NT2/D1 (cell line): ENCODE results near the gene BMPR1A.
"Not testable (repeated sequence)": the region's sequence is repeated elsewhere in the genome, so short reads cannot be mapped to it uniquely, and the experiment has no call there.

Experiments
- DNase-seq: peaks from one replicate; pipeline ENCODE4 v3.0.0-alpha.2; 2011; ENCODE audit warnings: low read depth, low spot score
- H3K27me3 ChIP-seq: 2 replicates; pipeline ENCODE4 v1.6.0; 2011; ENCODE audit warnings: mild to moderate bottlenecking; ENCODE audit not compliant: insufficient read length, insufficient read depth
- H3K36me3 ChIP-seq: 2 replicates; pipeline ENCODE4 v1.6.1; 2011; ENCODE audit warnings: mild to moderate bottlenecking, low read length, mixed read lengths; ENCODE audit not compliant: insufficient read depth, insufficient read length
- H3K4me1 ChIP-seq: 2 replicates; pipeline ENCODE4 v1.5.1; 2011; ENCODE audit not compliant: insufficient read depth, insufficient read length
- H3K4me3 ChIP-seq: 2 replicates; pipeline ENCODE4 v1.5.1; 2011; ENCODE audit warnings: low read depth; ENCODE audit not compliant: insufficient read length
- H3K9ac ChIP-seq: 2 replicates; pipeline ENCODE4 v1.6.0; 2011; ENCODE audit warnings: low read depth; ENCODE audit not compliant: insufficient read length
- H3K9me3 ChIP-seq: 2 replicates; pipeline ENCODE4 v1.5.1; 2011; ENCODE audit warnings: mild to moderate bottlenecking, low read length; ENCODE audit not compliant: insufficient read depth
- SUZ12 ChIP-seq: IDR thresholded peaks from 2 replicates; pipeline ENCODE4 v1.6.1; 2011; ENCODE audit not compliant: insufficient read length, insufficient read depth; ENCODE audit errors: extremely low read depth
- YY1 ChIP-seq: IDR thresholded peaks from 2 replicates; pipeline ENCODE4 v1.6.1; 2011; ENCODE audit not compliant: insufficient read length, insufficient read depth
- ZNF274 ChIP-seq: IDR thresholded peaks from 2 replicates; pipeline ENCODE4 v1.6.1; 2011; ENCODE audit warnings: mild to moderate bottlenecking, low read depth, low read length

Gene BMPR1A

DNA sequence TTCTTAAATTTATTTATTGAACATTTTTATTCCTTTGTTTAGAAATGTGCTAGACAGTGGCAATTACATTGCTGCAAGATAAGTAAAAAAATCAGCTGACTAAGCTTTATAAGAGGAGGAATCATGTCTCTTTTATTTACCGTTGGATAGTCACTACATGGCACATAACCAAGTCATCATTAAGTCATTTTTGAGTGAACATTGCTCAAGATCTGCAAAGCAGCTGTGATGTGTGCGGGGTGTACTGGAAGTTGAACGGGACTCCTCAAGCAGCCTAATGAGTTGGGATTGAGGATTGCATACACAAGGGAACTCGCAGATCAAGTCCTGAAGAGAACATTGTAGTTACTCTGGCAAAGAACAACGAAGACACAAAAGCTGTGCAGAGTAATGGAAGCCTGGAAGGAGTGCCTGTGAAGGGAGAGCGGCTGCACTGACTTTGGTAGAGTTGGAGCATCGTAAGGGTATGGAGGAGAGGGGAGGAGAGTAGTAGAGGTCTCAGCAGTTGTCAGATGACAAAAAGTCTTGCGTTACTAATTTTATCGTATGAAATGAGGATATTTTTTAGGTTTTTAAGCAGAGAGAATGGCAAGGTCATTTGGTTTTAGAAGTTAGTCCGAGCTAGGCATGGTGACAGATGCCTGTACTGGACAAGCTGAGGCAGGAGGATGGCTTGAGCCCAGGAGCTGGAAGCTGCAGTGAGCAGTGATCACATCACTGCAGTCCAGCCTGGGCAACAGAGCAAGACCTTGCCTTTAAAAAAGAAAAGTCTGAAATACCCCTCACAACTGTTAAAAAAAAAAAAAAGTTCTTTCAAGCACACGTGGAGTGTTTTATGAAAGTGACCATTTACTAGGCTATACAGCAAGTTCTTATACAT is 95.1 kb downstream of the BMPR1A start:
- Histone ChIP-seq H3K9ac (no peak overlapping the region), H3K4me1 (peaks cover 3% of the 10 kb centered on the region), H3K27me3 (no peaks in the 10 kb centered on the region), H3K9me3 (no peaks in the 10 kb centered on the region), H3K4me3 (no peak overlapping the region), H3K36me3 (peaks cover 23% of the 10 kb centered on the region)
- no peak for DNase-seq
- no peak for TF ChIP-seq ZNF274
- no peak for TF ChIP-seq YY1
- TF ChIP-seq SUZ12 = no peak

DNA sequence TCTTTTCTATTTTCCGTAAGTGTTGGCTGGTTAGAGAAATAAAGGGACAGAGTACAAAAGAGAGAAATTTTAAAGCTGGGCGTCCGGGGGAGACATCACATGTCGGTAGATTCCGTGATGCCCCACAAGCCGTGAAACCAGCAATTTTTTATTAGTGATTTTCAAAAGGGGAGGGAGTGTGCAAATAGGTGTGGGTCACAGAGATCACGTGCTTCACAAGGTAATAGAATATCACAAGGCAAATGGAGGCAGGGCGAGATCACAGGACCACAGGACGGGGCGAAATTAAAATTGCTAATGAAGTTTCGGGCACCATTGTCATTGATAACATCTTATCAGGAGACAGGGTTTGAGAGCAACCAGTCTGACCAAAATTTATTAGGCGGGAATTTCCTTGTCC is 97.2 kb downstream of the BMPR1A start:
- H3K9ac ChIP-seq, H3K9me3 ChIP-seq, H3K4me1 ChIP-seq, H3K4me3 ChIP-seq, DNase-seq, H3K27me3 ChIP-seq: not testable (repeated sequence)
- peaks cover 26% of the 10 kb centered on the region for H3K36me3 ChIP-seq

DNA sequence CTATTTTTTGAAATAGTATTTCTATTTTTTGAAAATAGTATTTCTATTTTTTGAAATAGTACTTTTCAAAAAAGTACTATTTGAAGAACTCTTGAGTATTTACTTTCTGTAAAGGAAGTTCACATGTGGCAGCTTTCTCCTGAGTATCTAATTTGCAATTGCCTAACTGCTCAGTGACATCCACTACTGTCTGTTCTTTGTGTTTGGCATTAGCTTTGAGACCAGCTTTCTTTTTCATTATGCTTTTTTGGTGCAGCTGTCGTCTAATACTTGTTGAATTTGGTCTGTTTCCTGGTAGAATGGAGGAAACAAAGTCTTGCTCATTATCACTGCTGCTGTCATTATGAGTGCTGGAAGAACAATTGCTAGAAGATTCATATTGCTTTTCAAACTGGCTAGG is 99.1 kb downstream of the BMPR1A start:
- Histone ChIP-seq H3K4me3 (no peak overlapping the region), H3K9me3 (no peaks in the 10 kb centered on the region), H3K9ac (no peak overlapping the region), H3K4me1 (peaks cover 3% of the 10 kb centered on the region), H3K27me3 (no peaks in the 10 kb centered on the region), H3K36me3 (peaks cover 30% of the 10 kb centered on the region)
- TF ChIP-seq YY1 (no peak), SUZ12 (no peak), ZNF274 (no peak)
- DNase-seq = no peak

DNA sequence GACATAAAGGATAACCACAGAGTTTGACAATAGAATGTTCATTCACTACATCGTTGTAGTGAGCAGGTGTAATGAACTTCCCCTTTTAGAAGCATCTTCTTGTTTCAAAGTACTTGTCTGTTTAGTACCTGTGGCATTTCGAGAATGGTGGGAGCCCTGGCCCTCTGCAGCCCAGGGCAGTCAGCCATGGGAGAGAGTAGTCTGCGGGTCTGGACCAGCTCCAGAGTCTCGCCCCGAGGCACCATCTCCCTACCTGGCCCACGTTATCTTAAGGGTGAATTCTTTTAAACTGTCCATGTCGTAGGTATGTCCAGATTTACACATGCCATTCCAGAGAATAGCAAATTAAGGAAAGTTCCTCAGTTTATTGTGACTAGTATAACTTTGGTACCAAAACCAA is 99.7 kb downstream of the BMPR1A start:
- no peaks in the 10 kb centered on the region for H3K27me3 ChIP-seq
- H3K9ac ChIP-seq = no peak overlapping the region
- no peaks in the 10 kb centered on the region for H3K9me3 ChIP-seq
- H3K36me3 ChIP-seq = peaks cover 30% of the 10 kb centered on the region
- TF ChIP-seq YY1 (no peak), ZNF274 (no peak)
- H3K4me1 ChIP-seq = peaks cover 3% of the 10 kb centered on the region
- no peak overlapping the region for H3K4me3 ChIP-seq
- no peak for DNase-seq

DNA sequence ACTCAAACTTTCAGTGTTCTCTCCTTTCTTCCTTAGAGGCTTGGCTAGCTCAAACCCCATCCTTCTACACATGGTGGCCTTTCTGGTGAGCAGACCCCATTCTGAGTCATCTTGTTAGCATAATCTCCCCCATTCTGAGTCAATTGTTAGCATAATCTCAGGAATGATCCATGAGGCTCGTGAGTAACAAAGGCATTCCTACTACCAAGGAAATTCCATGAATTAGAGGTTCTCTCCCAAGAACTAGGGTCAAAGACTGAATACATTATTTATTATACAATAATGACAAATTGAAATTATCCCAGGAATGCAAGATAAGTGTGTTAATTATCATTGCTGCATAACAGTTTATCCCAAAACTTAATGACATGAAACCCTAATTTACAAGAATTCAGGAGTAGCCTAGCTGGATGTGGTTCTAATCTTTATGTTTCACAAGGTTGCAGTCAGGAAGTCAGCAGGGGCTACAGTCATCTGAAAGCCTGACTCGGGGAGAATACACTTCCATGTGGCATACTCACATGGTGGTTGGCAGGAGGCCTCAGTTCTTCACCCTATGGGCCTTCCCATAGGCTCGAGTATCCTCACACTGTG is 100.8 kb downstream of the BMPR1A start:
- H3K4me1 ChIP-seq = no peaks in the 10 kb centered on the region

DNA sequence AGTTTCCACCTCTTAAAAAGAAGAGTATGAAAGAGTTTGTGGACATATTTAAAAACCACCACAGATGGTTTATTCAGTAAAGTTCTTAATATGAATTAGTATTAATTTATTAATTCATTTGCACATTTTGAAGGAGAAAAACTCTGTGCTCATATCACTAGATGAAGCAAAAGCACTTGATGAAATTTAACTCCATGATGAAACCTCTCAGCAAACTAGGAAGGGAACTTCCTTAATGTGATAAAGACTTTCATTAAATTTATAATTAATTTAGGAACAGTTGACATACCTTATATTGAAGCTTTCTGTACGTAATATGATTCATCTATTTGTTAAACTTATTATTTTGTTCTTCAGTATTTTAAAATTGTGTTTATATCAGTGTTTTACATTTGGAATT is 101.6 kb downstream of the BMPR1A start:
- no peak overlapping the region for H3K4me3 ChIP-seq
- H3K9ac ChIP-seq = no peak overlapping the region
- no peak for TF ChIP-seq SUZ12
- H3K9me3 ChIP-seq = no peaks in the 10 kb centered on the region
- H3K36me3 ChIP-seq = peaks cover 19% of the 10 kb centered on the region
- H3K27me3 ChIP-seq = no peaks in the 10 kb centered on the region
- H3K4me1 ChIP-seq = no peaks in the 10 kb centered on the region
- DNase-seq = no peak

More for the DNA sequence above, 100.8 kb downstream of the BMPR1A start:
- Histone ChIP-seq H3K4me3 (no peak overlapping the region), H3K9me3 (no peaks in the 10 kb centered on the region), H3K36me3 (peaks cover 20% of the 10 kb centered on the region), H3K9ac (no peak overlapping the region), H3K27me3 (no peaks in the 10 kb centered on the region)
- TF ChIP-seq SUZ12 = no peak
- TF ChIP-seq ZNF274 = no peak
- TF ChIP-seq YY1 = no peak
- DNase-seq = peak; percentile 74

DNA sequence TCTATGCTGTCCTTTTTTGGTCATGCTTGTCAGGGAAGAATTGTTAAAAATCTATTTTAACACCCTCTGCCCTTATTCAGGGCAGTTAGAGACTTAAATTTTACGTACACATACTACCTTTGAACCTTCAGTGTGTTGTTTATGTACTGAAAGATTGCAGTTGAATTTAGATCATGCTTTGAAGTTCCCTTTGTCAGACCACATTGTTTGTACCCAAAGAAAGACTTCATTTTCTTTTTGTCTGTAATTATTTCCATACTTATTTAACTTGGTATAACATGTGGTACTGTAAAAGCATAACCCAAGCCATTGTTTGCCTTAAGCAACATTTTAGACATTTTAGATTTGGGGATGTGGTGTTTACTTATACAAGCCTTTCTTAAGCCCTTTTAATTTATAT is 104.9 kb downstream of the BMPR1A start:
- H3K36me3 ChIP-seq = peaks cover 15% of the 10 kb centered on the region
- no peaks in the 10 kb centered on the region for H3K27me3 ChIP-seq
- DNase-seq = no peak
- peaks cover 3% of the 10 kb centered on the region for H3K4me1 ChIP-seq
- no peak overlapping the region for H3K4me3 ChIP-seq
- H3K9ac ChIP-seq = no peak overlapping the region
- TF ChIP-seq YY1 (no peak), ZNF274 (no peak), SUZ12 (no peak)
- no peaks in the 10 kb centered on the region for H3K9me3 ChIP-seq
